IMR-90 (cell line): Measurements from ENCODE around the gene TOM1. TPM values are rescaled to one million over a fixed set of nuclear protein-coding genes. Genes with fewer than 3 reads are reported as not detected.

Experiments used
- ATAC-seq: fragments of 200-7000 bp; cut with Tn5 transposase; 2 replicates; pipeline ENCODE4 v1.9.1; 2020; ENCODE audit warnings: low read depth, mild to moderate bottlenecking, moderate library complexity
- BruUV-seq: library from RNA; stranded (reverse); fragments of 400-500 nt; replicated peaks from 2 replicates; lab custom pipeline; 2021; lab: Mats Ljungman, UMichigan
- CTCF ChIA-PET: fragments of 300-600 bp; formaldehyde crosslinking; extraction: SDS; loops from one replicate; lab custom pipeline; 2021; ENCODE audit warnings: antibody characterized with exemption; lab: Yijun Ruan, JAX
- POLR2A ChIA-PET: fragments of 300-600 bp; sonication (Branson Sonifier 250); formaldehyde crosslinking; loops from one replicate; lab custom pipeline; 2022; ENCODE audit warnings: antibody characterized with exemption; ENCODE audit not compliant: unreplicated experiment; lab: Charles Lee
- DNase-seq: peaks from one replicate; pipeline ENCODE4 v3.0.0; 2013
- H2AFZ ChIP-seq: replicated peaks from 2 replicates; pipeline ENCODE3; 2013; ENCODE audit warnings: low read length, mild to moderate bottlenecking; ENCODE audit not compliant: poor library complexity
- H2AK5ac ChIP-seq: 2 replicates; pipeline ENCODE4 v1.6.1; 2013; ENCODE audit warnings: low read depth, low read length, inconsistent platforms
- H2AK9ac ChIP-seq: replicated peaks from 2 replicates; pipeline ENCODE3; 2013; ENCODE audit warnings: mild to moderate bottlenecking, low read depth, low read length, moderate library complexity; ENCODE audit not compliant: poor library complexity
- H2BK120ac ChIP-seq: 2 replicates; pipeline ENCODE4 v1.6.1; 2013; ENCODE audit warnings: low read depth, low read length, inconsistent platforms
- H2BK15ac ChIP-seq: 3 replicates; pipeline ENCODE4 v1.6.1; 2013; ENCODE audit warnings: low read depth, low read length, inconsistent platforms
- H2BK20ac ChIP-seq: 2 replicates; pipeline ENCODE4 v1.6.1; 2013; ENCODE audit warnings: low read depth, mild to moderate bottlenecking, inconsistent platforms, low read length, moderate library complexity
- H2BK5ac ChIP-seq: 2 replicates; pipeline ENCODE4 v1.6.1; 2013; ENCODE audit warnings: mild to moderate bottlenecking, low read depth, low read length, inconsistent platforms; ENCODE audit not compliant: poor library complexity, severe bottlenecking
- H3K14ac ChIP-seq: replicated peaks from 2 replicates; pipeline ENCODE4 v1.6.1; 2013; ENCODE audit warnings: low read depth, low read length, inconsistent platforms
- H3K18ac ChIP-seq: 2 replicates; pipeline ENCODE4 v1.6.1; 2013; ENCODE audit warnings: low read depth, low read length, control low read depth
- H3K23ac ChIP-seq: 2 replicates; pipeline ENCODE4 v1.6.1; 2013; ENCODE audit warnings: low read depth, low read length, inconsistent platforms
- H3K27ac ChIP-seq: 2 replicates; pipeline ENCODE4 v1.5.1; 2013; ENCODE audit warnings: mild to moderate bottlenecking, control low read depth, low read length; ENCODE audit not compliant: insufficient read depth
- H3K27me3 ChIP-seq: 2 replicates; pipeline ENCODE4 v1.6.1; 2013; ENCODE audit warnings: low read length; ENCODE audit not compliant: control insufficient read depth, insufficient read depth
- H3K36me3 ChIP-seq: 2 replicates; pipeline ENCODE4 v1.6.1; 2013; ENCODE audit warnings: low read length, mixed read lengths; ENCODE audit not compliant: control insufficient read depth, insufficient read depth
- H3K4ac ChIP-seq: 2 replicates; pipeline ENCODE4 v1.6.1; 2013; ENCODE audit warnings: low read depth, low read length, inconsistent platforms
- H3K4me1 ChIP-seq: 2 replicates; pipeline ENCODE4 v1.6.1; 2013; ENCODE audit warnings: low read length, mixed read lengths; ENCODE audit not compliant: control insufficient read depth, insufficient read depth
- H3K4me2 ChIP-seq: 2 replicates; pipeline ENCODE4 v1.6.1; 2013; ENCODE audit warnings: low read depth, mild to moderate bottlenecking, control low read depth, low read length, moderate library complexity
- H3K4me3 ChIP-seq: 2 replicates; pipeline ENCODE4 v1.5.1; 2013; ENCODE audit warnings: low read depth, mild to moderate bottlenecking, control low read depth, low read length, moderate library complexity; ENCODE audit not compliant: insufficient read depth
- H3K56ac ChIP-seq: 2 replicates; pipeline ENCODE4 v1.6.1; 2013; ENCODE audit warnings: low read length, inconsistent platforms; ENCODE audit not compliant: insufficient read depth; ENCODE audit errors: extremely low read depth
- H3K79me1 ChIP-seq, 2 experiments: 2 replicates each; pipeline ENCODE4 v1.6.1; 2013; ENCODE audit warnings: low read length in 2 of 2, inconsistent platforms in 1 of 2, low read depth in 1 of 2
- H3K9ac ChIP-seq: 2 replicates; pipeline ENCODE4 v1.6.1; 2013; ENCODE audit warnings: low read depth, low read length, control low read depth
- H3K9me1 ChIP-seq: 2 replicates; pipeline ENCODE4 v1.6.1; 2013; ENCODE audit warnings: low read length, inconsistent platforms; ENCODE audit not compliant: insufficient read depth
- H3K9me3 ChIP-seq: 2 replicates; pipeline ENCODE4 v1.6.1; 2013; ENCODE audit warnings: low read length; ENCODE audit not compliant: control insufficient read depth, insufficient read depth
- H4K20me1 ChIP-seq: 2 replicates; pipeline ENCODE4 v1.6.1; 2013; ENCODE audit warnings: low read length, inconsistent platforms; ENCODE audit not compliant: insufficient read depth
- H4K5ac ChIP-seq: 2 replicates; pipeline ENCODE4 v1.6.1; 2013; ENCODE audit warnings: mild to moderate bottlenecking, low read depth, low read length, control low read depth
- H4K8ac ChIP-seq, 2 experiments: 2 replicates each; pipeline ENCODE4 v1.6.1; 2013; ENCODE audit warnings: low read depth in 2 of 2, low read length in 2 of 2, control low read depth in 1 of 2, inconsistent platforms in 1 of 2
- H4K91ac ChIP-seq: 2 replicates; pipeline ENCODE4 v1.6.1; 2013; ENCODE audit warnings: low read depth, low read length, inconsistent platforms; ENCODE audit not compliant: insufficient read depth
- POLR2A ChIP-seq: IDR thresholded peaks from 2 replicates; pipeline ENCODE4 v1.6.1; 2012; ENCODE audit warnings: mild to moderate bottlenecking, low read depth, low read length
- USF2 ChIP-seq: fragments of 150-350 bp; IDR thresholded peaks from 2 replicates; pipeline ENCODE4 v1.6.1; 2017; ENCODE audit warnings: mild to moderate bottlenecking, antibody characterized with exemption, low read length, low read depth
- WGBS, 2 experiments: methylation state at CpG; one replicate each; pipeline versions ENCODE4 v1.1.5 to v1.1.7; 2013; ENCODE audit warnings: missing lambda C conversion rate in 2 of 2; ENCODE audit not compliant: insufficient read length in 1 of 2; ENCODE audit errors: extremely low coverage in 2 of 2; 5-methylcytosine and 5-hydroxymethylcytosine counted together
- dilution Hi-C: fragments of 300-500 bp; cut with HindIII; formaldehyde crosslinking; loops from one replicate; pipeline ENCODE4 v1.14.3; 2018; ENCODE audit warnings: low sequenced_read_pairs; ENCODE audit not compliant: unreplicated experiment
- in situ Hi-C: fragments of 300-500 bp; cut with MboI; formaldehyde crosslinking; loops from 3 replicates; pipeline ENCODE4 v1.14.3; 2019; ENCODE audit warnings: low sequenced_read_pairs, inconsistent platforms, mixed read lengths
- intact Hi-C: fragments of 100-400 bp; cut with micrococcal nuclease; formaldehyde crosslinking; loops from 2 replicates; pipeline ENCODE4 v1.10.0; 2022
- polyA plus RNA-seq, 3 experiments: library from polyadenylated mRNA; depleted of rRNA; stranded (reverse); fragments of >200 nt; gene quantifications; 2 replicates each; pipeline ENCODE4 v1.2.3, GENCODE V29; 2012; ENCODE audit warnings: low replicate concordance in 1 of 3
- total RNA-seq: library from RNA; depleted of rRNA; stranded (reverse); fragments of >200 nt; gene quantifications from 2 replicates; pipeline ENCODE4 v1.2.3, GENCODE V29; 2012

Gene TOM1
- total and polyA plus RNA-seq, 2 of the 4 experiments (the other 2 are of a cell fraction) = 38.0 to 46.4 TPM

GRCh38 chr22:35306350-35306967 lies 6.8 kb downstream of the TOM1 start:
- 0 out of 2 replicates have a peak, but pooled peaks have one; percentile 26 for TF ChIP-seq POLR2A
- TF ChIP-seq USF2 = no peak
- Histone ChIP-seq H2BK5ac (peak overlapping the region; percentile 43), H3K14ac (peak overlapping the region; percentile 74), H3K9me1 (peaks cover 25% of the 10 kb centered on the region), H3K4ac (peak overlapping the region; percentile 55; the same call in 1 of the 2 replicates), H3K9ac (no peak overlapping the region), H2AFZ (peak overlapping the region; percentile 59), H3K9me3 (no peaks in the 10 kb centered on the region), H3K27ac (no peak overlapping the region; the same call in 1 of the 2 replicates), H2AK5ac (no peak overlapping the region; the same call in 1 of the 2 replicates), H3K4me2 (peak overlapping the region; percentile 14), H2BK120ac (no peak overlapping the region), H4K8ac (peak overlapping the region; percentile 4 to 66), H2AK9ac (no peak overlapping the region), H3K56ac (no peak overlapping the region; the same call in 1 of the 2 replicates), H3K36me3 (peaks cover 5% of the 10 kb centered on the region; the same call in 1 of the 2 replicates), H3K27me3 (no peaks in the 10 kb centered on the region), H3K18ac (no peak overlapping the region; the same call in 1 of the 2 replicates), H3K4me1 (peaks cover 17% of the 10 kb centered on the region), H3K4me3 (no peak overlapping the region), H2BK20ac (0 out of 2 replicates have a peak overlapping the region, but pooled peaks have one; percentile 39), H4K5ac (peak overlapping the region; percentile 52; the same call in 1 of the 2 replicates), H3K23ac (peak overlapping the region; percentile 35; the same call in 1 of the 2 replicates), H4K91ac (no peak overlapping the region), H2BK15ac (no peak overlapping the region), H4K20me1 (peaks cover 37% of the 10 kb centered on the region), H3K79me1 (peaks cover 29 to 85% of the 10 kb centered on the region in 2 experiments)
- ChIA-PET POLR2A (no interaction called here), CTCF (no interaction called here)
- ATAC-seq (peak; percentile 45), DNase-seq (no peak)
- no TSS peak for BruUV-seq
- dilution Hi-C loops = no loop called here
- intact Hi-C loops = no loop called here
- in situ Hi-C loops = loop anchor here (25.0 kb wide), 1 partner anchor 1206 kb away; the partner anchor contains the start of gene FOXRED2
- WGBS, 2 experiments = no CpG with 5 or more reads among the region's 4 CpGs
